GM19397 (cell line): ENCODE results near the gene F2R.
A peak's percentile ranks its signal among the peaks of the same experiment; 100 is the strongest.
"Not testable (repeated sequence)": the region's sequence is repeated elsewhere in the genome, so short reads cannot be mapped to it uniquely, and the experiment has no call there.

ENCODE experiments used
- ATAC-seq: cut with Tn5 transposase; IDR thresholded peaks from one replicate; pipeline ENCODE4 v1.9.1; 2021; ENCODE audit warnings: mild to moderate bottlenecking, moderate library complexity; ENCODE audit not compliant: unreplicated experiment

F2R gene

GRCh38 chr5:76715736-76716455 is at the start of gene F2R:
Gene F2R, plus strand, starts transcription at chr5:76716126. Its CDS starts 182 bp downstream, at chr5:76716308.
- peak; percentile 51 for ATAC-seq

DNA sequence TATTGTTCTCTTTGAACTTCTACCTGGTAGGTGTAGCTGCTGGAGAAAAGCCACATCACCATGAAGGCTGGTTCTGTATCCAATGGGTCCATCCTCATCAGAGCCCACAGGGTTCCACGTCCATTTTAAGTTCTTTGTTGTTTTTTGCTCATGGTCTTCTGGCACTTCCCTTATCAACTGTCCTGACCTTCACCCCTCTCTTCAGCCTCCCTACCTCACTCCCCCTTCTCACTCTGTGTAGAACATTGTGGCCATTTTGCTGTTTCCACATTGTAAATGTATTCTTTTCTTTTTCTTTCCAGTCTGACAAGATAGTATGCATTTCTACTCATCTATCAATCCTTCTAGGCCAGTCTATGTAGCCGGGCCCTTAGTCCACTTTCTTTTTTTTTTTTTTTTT is 48.4 kb upstream of the F2R start:
- no peak for ATAC-seq

- no peak for ATAC-seq
These were observed 46.7 kb upstream of the F2R start for GRCh38 chr5:76669245-76669644.

GRCh38 chr5:76670508-76670907 is 45.4 kb upstream of the F2R start:
- ATAC-seq: no peak

DNA sequence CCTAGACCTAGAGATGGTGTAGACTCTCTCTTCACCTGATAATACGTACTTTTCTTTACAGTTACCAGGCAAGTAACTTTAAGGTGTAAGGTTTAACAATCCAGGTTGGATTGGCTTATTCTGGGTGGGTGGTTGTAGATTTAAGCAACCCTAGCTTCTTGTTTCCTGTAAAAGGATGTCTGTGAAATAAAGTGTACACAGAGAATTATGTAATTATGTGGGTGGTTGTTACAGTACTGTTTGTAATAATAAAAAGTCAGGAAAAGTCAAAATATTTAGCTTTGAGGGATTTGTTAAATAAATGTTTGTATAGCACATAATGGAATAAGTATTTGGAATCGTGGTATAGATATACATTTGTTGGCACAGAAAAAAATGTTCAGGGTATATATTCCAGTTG is 43.7 kb upstream of the F2R start:
- no peak for ATAC-seq

- no peak for ATAC-seq
These were observed 42.8 kb upstream of the F2R start for GRCh38 chr5:76673125-76673524.

- no peak for ATAC-seq
These were observed 41.4 kb upstream of the F2R start for GRCh38 chr5:76674330-76675066.

- ATAC-seq: no peak
These were observed 40.6 kb upstream of the F2R start for GRCh38 chr5:76675364-76675763.

- no peak for ATAC-seq
These were observed 38.0 kb upstream of the F2R start for GRCh38 chr5:76677849-76678472.

DNA sequence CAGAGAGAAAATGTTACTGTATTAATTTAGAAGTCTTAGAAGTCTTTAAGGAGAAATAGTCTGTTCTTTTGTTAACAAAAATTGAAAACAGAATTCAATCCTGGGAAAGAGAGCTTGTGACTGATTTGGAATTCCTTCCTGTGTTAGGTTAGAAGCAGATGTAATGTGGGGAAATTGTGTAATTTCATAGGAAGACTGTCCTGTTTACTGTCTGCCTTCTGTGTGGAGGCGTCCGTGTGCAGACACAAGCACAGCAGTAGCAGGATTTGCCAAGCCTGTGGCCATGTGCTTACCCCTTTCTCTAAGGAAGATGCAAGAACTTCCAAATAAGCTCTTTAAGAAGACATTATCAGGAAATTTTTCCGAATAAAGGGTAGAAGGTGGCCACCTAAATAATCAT is 36.7 kb upstream of the F2R start:
- no peak for ATAC-seq

GRCh38 chr5:76680826-76681225 is 35.1 kb upstream of the F2R start:
- ATAC-seq: not testable (repeated sequence)

GRCh38 chr5:76681287-76681686 is 34.6 kb upstream of the F2R start:
- no peak for ATAC-seq

- ATAC-seq: no peak
These were observed 33.5 kb upstream of the F2R start for GRCh38 chr5:76682387-76682786.

- no peak for ATAC-seq
These were observed 31.9 kb upstream of the F2R start for GRCh38 chr5:76683816-76684731.

DNA sequence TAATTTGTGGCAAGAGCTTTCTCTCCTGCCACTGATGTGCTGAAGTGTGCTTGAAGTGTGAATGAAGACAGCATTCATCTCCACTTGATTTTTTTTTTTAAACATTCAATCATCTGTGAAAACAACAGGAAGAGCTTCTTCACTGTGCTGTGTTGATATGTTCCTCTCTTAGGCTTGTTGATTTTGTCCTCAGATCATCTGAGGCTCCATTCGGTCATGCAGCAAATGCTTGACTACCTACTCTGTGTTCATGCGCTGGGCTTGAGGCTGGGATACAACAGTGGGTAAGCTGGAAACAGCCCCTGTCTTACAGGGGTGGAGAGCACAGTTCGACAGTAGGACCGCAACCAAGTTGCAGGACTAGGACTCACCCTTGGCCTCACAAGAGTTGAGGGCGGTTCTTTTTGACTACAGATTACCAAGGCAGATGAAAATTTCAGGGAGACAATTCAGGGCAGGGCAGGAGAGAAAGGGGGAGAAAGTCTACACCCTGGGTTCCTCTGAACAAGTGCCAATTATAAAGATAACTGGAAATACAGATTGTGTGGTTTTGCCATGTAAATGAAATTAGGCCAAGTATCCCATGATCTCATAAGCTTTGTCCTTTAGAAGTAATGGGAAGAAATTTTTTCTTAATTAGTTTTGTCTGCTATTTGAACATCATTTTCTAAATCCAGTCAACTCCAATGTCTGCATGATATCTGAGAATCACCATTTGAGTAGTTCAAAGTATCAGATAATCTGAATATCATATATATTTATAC is 31.0 kb upstream of the F2R start:
- no peak for ATAC-seq

GRCh38 chr5:76685704-76686103 is 30.2 kb upstream of the F2R start:
- ATAC-seq: no peak

DNA sequence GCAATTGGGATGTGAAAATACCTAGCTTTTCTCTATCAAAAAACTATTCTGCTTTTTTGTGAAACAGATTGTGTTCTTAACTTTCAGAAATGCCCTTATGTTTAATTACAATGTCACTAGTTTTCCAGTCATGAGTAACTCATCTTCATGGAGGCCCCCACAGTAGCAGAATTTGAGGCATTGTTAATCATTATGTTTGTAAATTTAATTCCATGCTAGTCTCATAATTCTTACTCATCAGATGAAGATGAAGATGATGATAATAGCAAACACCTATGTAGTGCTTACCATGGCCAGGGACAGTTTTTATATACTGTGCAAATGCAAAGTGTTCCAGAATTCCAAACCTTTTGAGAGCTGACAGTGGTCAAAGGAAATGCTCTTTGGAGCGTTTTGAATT is 27.7 kb upstream of the F2R start:
- ATAC-seq: no peak

- no peak for ATAC-seq
These were observed 27.1 kb upstream of the F2R start for GRCh38 chr5:76688836-76689235.

GRCh38 chr5:76689321-76690036 is 26.4 kb upstream of the F2R start:
- no peak for ATAC-seq
